ENCODE measurements around the gene TMX2.
"Not testable (repeated sequence)": the region's sequence is repeated elsewhere in the genome, so short reads cannot be mapped to it uniquely, and the experiment has no call there.

DNA sequence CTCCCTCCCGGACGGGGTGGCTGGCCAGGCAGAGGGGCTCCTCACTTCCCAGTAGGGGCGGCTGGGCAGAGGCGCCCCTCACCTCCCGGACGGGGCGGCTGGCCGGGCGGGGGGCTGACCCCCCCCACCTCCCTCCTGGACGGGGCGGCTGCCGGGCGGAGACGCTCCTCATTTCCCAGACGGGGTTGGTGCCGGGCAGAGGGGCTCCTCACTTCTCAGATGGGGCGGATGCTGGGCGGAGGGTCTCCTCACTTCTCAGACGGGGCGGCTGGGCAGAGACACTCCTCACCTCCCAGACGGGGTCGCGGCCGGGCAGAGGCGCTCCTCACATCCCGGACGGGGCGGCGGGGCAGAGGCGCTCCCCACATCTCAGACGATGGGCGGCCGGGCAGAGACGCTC lies 4.3 kb downstream of the TMX2 start:
- not testable (repeated sequence) for TF ChIP-seq POLR2AphosphoS5 (IDR thresholded peaks at IDR 0.05; ENCODE audit: borderline replicate concordance, low read depth, low read length); EZH2 (IDR thresholded peaks at IDR 0.05); FOXP2 (optimal IDR thresholded peaks at IDR 0.05; ENCODE audit: control extremely low read depth, extremely low read length, insufficient read depth)
